Breast epithelium (tissue), 4 donors: ENCODE results near the gene SIK1. TPM values are rescaled to one million over a fixed set of nuclear protein-coding genes. Genes with fewer than 3 reads are reported as not detected.
"Not testable (repeated sequence)": the region's sequence is repeated elsewhere in the genome, so short reads cannot be mapped to it uniquely, and the experiment has no call there.

Experiments
- DNase-seq, 2 donors: peaks; one replicate each; pipeline ENCODE4 v3.0.0-alpha.2; 2019; ENCODE audit warnings: low spot score in 2 of 2
- H3K27ac ChIP-seq, 2 donors: fragments of 200-600 bp; sonication (generic) in 1 of 2; one replicate each; pipeline ENCODE4 v1.5.1; 2016 to 2019; ENCODE audit warnings: mild to moderate bottlenecking in 1 of 2
- H3K27me3 ChIP-seq, 2 donors: fragments of 200-600 bp; sonication (generic) in 1 of 2; one replicate each; pipeline versions ENCODE4 v1.5.1 to v1.6.0; 2017 to 2019; ENCODE audit warnings: control low read depth in 1 of 2, mild to moderate bottlenecking in 1 of 2
- H3K36me3 ChIP-seq: fragments of 200-600 bp; one replicate; pipeline ENCODE4 v1.5.1; 2019
- H3K4me1 ChIP-seq, 2 donors: fragments of 200-600 bp; sonication (generic); one replicate each; pipeline ENCODE4 v1.5.1; 2016 to 2019; ENCODE audit warnings: control low read depth in 1 of 2
- H3K4me3 ChIP-seq, 3 donors: fragments of 200-600 bp; sonication (generic); 1 replicate in 2 of 3; 2 replicates in 1 of 3; pipeline ENCODE4 v1.5.1; 2016 to 2019; ENCODE audit warnings: mild to moderate bottlenecking in 3 of 3, moderate library complexity in 2 of 3
- H3K9me3 ChIP-seq, 2 donors: fragments of 200-600 bp; sonication (generic) in 1 of 2; one replicate each; pipeline ENCODE4 v1.5.1; 2016 to 2019; ENCODE audit warnings: control low read depth in 1 of 2
- intact Hi-C: fragments of 100-400 bp; cut with DNase I; formaldehyde crosslinking; loops from one replicate; pipeline ENCODE4 v1.15.1; 2023; ENCODE audit warnings: low total_unique reads
- total RNA-seq, 3 donors: library from RNA; depleted of rRNA; stranded (reverse); fragments of >200 nt; gene quantifications; one replicate each; pipeline ENCODE4 v1.1.0, GENCODE V29; 2016

Gene SIK1
- total RNA-seq, 3 donors from 2014 or later, result 0.80 to 18.0 (median 16.2) TPM

DNA sequence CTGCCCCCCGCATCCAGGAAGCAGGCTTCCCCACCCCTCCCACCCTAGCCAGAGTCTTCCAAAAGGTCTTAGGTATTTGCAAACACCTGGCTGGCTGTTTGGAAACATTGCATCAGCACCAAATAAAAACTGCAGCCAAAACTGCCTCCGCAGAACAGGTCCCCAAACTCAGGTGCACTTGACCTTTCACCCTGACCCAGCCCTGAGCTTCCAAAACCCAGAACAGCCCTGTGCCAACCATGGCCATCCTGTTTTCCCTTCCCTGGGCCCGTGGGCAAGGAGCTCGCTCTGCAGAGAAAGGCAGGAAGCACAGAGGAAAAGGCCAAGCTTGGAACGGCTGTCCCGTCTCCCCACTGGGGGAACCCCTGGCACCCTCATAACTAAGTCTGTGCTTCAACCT, 2.0 kb upstream of the SIK1 start:
- DNase-seq, H3K27me3 ChIP-seq, H3K9me3 ChIP-seq, intact Hi-C loops, H3K27ac ChIP-seq, H3K4me1 ChIP-seq, H3K36me3 ChIP-seq, H3K4me3 ChIP-seq: not testable (repeated sequence)

DNA sequence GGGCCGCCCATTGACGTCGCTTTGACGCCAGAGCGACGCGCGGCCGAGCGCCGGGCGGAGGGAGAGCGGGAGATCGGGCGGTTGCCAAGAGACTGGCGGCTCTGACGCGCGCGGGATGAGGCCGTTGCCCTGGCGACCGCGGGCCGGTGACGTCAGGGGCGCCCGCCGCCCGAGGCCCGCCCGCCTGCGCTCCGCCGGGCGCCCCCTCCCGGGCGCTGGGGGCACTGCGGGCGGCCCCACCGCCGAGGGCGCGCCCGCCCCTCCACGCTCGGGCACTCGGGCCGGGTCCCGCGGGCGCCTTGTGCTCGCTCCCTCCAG, 270 bp upstream of the SIK1 start:
- H3K27me3 ChIP-seq, H3K4me1 ChIP-seq, H3K36me3 ChIP-seq, intact Hi-C loops, DNase-seq, H3K27ac ChIP-seq, H3K4me3 ChIP-seq, H3K9me3 ChIP-seq: not testable (repeated sequence)

- H3K9me3 ChIP-seq, H3K36me3 ChIP-seq, intact Hi-C loops, H3K27ac ChIP-seq, DNase-seq, H3K27me3 ChIP-seq, H3K4me3 ChIP-seq, H3K4me1 ChIP-seq: not testable (repeated sequence)
These were observed 927 bp downstream of the SIK1 start for GRCh38 chr21:43426004-43426403.

GRCh38 chr21:43419475-43419874, 7.5 kb downstream of the SIK1 start:
- H3K4me3 ChIP-seq, H3K4me1 ChIP-seq, intact Hi-C loops, H3K27ac ChIP-seq, H3K36me3 ChIP-seq, DNase-seq, H3K27me3 ChIP-seq, H3K9me3 ChIP-seq: not testable (repeated sequence)

- H3K27ac ChIP-seq, H3K27me3 ChIP-seq, DNase-seq, H3K4me1 ChIP-seq, intact Hi-C loops, H3K36me3 ChIP-seq, H3K4me3 ChIP-seq, H3K9me3 ChIP-seq: not testable (repeated sequence)
These were observed 12.4 kb downstream of the SIK1 start for GRCh38 chr21:43414576-43414975.

DNA sequence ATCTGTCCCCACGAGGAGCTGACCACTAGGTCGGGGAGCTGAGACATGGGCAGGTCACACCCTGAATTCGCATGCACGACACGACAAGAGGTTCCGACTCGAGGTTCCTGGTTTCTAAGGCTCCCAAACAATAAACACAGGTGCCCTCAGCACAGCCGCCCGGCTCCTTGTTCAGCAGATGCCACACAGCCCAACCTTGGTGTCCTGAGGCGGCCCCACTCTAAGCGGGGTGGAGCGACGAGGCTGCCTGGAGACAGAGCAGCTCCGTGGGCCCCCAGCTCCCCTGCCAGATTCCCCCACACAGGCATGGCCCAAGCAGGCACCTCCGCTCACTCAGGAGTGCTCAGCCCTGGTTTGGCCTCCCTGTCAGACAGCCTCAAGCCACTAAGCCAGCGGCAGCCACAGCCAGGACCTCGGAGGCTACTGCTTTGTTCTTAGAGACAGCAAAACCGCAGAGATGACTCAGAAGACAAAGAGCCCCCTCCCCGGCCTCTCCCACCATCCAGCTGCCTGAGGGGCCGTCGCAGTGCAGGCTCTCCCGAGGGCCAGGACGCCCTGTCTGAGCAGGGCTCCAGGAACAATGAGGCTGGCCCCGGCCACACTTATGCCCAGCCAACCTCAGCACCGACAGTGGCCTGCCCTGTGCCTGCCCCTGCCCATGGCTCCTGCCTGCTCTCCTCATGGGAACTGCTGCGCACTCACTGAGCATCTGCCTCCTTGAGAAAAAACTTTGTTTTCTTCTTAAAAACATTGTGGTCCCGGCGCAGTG, 14.7 kb downstream of the SIK1 start:
- intact Hi-C loops, H3K27me3 ChIP-seq, H3K9me3 ChIP-seq, H3K4me3 ChIP-seq, DNase-seq, H3K4me1 ChIP-seq, H3K36me3 ChIP-seq, H3K27ac ChIP-seq: not testable (repeated sequence)

DNA sequence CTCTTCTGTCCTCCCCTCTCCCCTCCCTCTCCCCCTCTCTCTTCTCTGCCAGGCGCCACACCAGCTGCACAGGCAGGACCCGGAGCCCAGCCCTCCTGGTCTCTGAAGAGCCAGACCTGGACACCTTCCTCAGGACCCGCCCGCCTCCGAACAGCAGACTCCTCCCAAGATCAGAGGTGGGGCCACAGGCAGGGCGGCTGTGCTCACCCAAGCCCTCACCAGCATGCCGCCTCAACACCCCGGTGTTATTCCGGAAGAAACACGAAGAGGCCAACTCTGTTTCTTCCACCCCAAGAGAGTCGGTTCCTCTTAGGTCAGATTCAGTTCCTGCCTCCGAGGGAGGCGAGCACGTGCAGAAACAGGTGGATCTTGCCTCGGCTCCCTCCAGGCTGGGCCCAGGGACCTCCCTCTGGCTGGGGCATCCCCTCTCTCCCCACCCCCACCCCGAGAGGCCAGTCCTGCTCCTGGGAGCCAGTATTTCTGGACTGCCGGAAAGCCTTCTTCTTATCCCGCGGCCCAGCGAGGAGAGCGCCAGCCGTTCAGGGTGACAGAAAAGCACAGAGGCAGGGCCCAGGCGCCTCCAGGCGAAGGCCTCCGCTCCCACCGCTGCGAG, 16.4 kb downstream of the SIK1 start:
- H3K4me1 ChIP-seq, DNase-seq, H3K27me3 ChIP-seq, H3K36me3 ChIP-seq, H3K9me3 ChIP-seq, H3K27ac ChIP-seq, intact Hi-C loops, H3K4me3 ChIP-seq: not testable (repeated sequence)

GRCh38 chr21:43407139-43407538, 19.8 kb downstream of the SIK1 start:
- H3K4me3 ChIP-seq, H3K4me1 ChIP-seq, intact Hi-C loops, H3K9me3 ChIP-seq, H3K36me3 ChIP-seq, H3K27ac ChIP-seq, DNase-seq, H3K27me3 ChIP-seq: not testable (repeated sequence)

DNA sequence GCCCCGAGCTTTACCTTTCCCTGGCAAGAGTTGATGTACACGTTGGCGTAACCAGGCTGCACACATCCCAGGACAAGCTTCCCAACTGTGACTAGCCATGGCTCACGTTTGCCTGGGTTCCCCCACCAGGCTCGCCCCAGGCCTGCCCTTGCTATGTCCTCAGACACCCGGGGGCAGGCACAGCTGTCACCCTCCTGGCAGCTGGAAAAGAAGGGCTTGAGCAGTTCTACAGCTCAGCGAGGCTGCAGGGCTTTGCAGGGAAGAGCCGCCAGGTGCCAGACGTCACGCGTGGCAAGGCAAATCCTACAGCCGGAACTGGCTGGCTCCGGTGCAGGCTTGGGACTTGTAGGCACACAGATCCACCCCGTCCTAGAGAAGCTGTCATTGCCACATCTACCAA, 22.5 kb downstream of the SIK1 start:
- H3K4me3 ChIP-seq, H3K27ac ChIP-seq, H3K27me3 ChIP-seq, H3K9me3 ChIP-seq, H3K36me3 ChIP-seq, intact Hi-C loops, H3K4me1 ChIP-seq, DNase-seq: not testable (repeated sequence)

- not testable (repeated sequence) for DNase-seq, H3K9me3 ChIP-seq, H3K4me1 ChIP-seq
These were observed 23.1 kb downstream of the SIK1 start for GRCh38 chr21:43403651-43404430.

DNA sequence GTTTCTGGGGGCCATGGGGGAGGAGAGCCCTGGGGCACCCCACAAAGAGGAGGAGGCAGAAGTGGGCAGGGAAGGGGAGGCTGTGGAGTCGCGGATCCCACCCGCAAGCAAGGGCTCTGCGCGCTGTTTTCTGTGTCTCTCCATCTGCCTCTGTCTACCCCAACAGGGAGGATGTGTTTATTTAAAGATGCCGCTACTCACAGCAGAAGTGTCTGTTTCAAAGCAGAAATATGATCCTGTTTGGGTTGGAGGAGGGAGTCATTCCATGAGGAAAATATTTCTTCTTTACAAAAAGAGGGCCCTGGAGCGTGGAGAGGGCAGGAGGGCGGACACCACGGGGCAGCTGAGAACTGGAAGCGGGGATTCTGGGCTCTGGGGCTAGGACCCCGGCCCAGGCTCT, 25.8 kb downstream of the SIK1 start:
- intact Hi-C loops, H3K9me3 ChIP-seq, H3K4me1 ChIP-seq, DNase-seq, H3K36me3 ChIP-seq, H3K4me3 ChIP-seq, H3K27ac ChIP-seq, H3K27me3 ChIP-seq: not testable (repeated sequence)

More at GRCh38 chr21:43403651-43404430, 23.1 kb downstream of the SIK1 start:
- H3K36me3 ChIP-seq, intact Hi-C loops, H3K27me3 ChIP-seq, H3K27ac ChIP-seq, H3K4me3 ChIP-seq: not testable (repeated sequence)

DNA sequence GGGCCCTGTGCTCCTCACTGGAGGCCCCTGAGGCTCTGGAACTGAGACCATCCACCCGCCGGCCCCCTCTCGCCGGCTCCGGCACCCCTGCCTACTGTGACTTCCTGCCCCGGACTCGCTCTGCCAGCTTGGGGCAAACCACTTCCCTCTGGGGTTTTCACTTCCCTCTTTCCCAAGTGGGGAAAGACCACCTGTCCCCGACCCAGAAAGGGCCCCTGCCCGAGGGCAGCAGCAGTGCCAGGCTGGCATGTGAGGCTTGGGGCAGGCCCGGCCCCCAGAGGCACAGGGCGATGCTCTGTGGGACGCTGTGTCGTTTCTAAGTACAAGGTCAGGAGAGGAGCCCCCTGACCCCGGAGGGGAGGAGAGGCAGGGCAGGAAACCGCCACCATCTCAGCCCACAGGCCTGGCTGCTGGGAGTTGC, 27.3 kb downstream of the SIK1 start:
- intact Hi-C loops, H3K9me3 ChIP-seq, H3K4me1 ChIP-seq: not testable (repeated sequence)

GRCh38 chr21:43399136-43399535, 27.8 kb downstream of the SIK1 start:
- H3K27ac ChIP-seq, H3K27me3 ChIP-seq, intact Hi-C loops, H3K4me1 ChIP-seq, DNase-seq, H3K9me3 ChIP-seq, H3K4me3 ChIP-seq, H3K36me3 ChIP-seq: not testable (repeated sequence)

More for the DNA sequence above, 27.3 kb downstream of the SIK1 start:
- H3K27me3 ChIP-seq, H3K27ac ChIP-seq, H3K4me3 ChIP-seq, H3K36me3 ChIP-seq, DNase-seq: not testable (repeated sequence)
